A549 (cell line): Measurements from ENCODE around the gene JARID2.

Experiments used
- BHLHE40 ChIP-seq: IDR thresholded peaks from 2 replicates; pipeline ENCODE4 v1.6.1; 2012; ENCODE audit warnings: low read depth, low read length, inconsistent platforms
- ESRRA ChIP-seq: fragments of 150-350 bp; IDR thresholded peaks from 2 replicates; pipeline ENCODE4 v1.6.1; 2014; ENCODE audit warnings: mild to moderate bottlenecking, low read length, borderline replicate concordance
- PBX3 ChIP-seq: IDR thresholded peaks from 2 replicates; pipeline ENCODE4 v1.6.1; 2012
- POLR2A ChIP-seq: IDR thresholded peaks from 2 replicates; pipeline ENCODE4 v1.6.1; 2012; ENCODE audit warnings: mild to moderate bottlenecking, low read length
- RAD21 ChIP-seq, 2 experiments: fragments of >200 bp in 1 of 2; sonication (Bioruptor Twin) in 1 of 2; formaldehyde crosslinking in 1 of 2; IDR thresholded peaks in 1 of 2; conservative IDR thresholded peaks in 1 of 2; 2 replicates in 1 of 2; 3 replicates in 1 of 2; pipeline ENCODE4 v1.6.1; 2012 to 2018; ENCODE audit warnings: inconsistent platforms in 1 of 2
- TF ChIP-seq, protein P1 (sequence below): fragments of >200 bp; sonication (Bioruptor Twin); formaldehyde crosslinking; IDR thresholded peaks from 3 replicates; pipeline ENCODE4 v1.5.1; 2016
- TF ChIP-seq, protein P2 (sequence below): fragments of 200-600 bp; sonication (generic); IDR thresholded peaks from 2 replicates; pipeline ENCODE4 v1.6.1; 2016; ENCODE audit warnings: antibody characterized with exemption, mild to moderate bottlenecking, moderate library complexity

GRCh38 chr6:15316754-15317153 is 70.9 kb downstream of the JARID2 start:
- TF ChIP-seq POLR2A (no peak), PBX3 (no peak), BHLHE40 (no peak), RAD21 (conservative IDR thresholded peaks at IDR 0.05 in 1 of 2, IDR thresholded peaks at IDR 0.05 in 1 of 2) (no peak), ESRRA (no peak)
- TF ChIP-seq, protein P1, sequence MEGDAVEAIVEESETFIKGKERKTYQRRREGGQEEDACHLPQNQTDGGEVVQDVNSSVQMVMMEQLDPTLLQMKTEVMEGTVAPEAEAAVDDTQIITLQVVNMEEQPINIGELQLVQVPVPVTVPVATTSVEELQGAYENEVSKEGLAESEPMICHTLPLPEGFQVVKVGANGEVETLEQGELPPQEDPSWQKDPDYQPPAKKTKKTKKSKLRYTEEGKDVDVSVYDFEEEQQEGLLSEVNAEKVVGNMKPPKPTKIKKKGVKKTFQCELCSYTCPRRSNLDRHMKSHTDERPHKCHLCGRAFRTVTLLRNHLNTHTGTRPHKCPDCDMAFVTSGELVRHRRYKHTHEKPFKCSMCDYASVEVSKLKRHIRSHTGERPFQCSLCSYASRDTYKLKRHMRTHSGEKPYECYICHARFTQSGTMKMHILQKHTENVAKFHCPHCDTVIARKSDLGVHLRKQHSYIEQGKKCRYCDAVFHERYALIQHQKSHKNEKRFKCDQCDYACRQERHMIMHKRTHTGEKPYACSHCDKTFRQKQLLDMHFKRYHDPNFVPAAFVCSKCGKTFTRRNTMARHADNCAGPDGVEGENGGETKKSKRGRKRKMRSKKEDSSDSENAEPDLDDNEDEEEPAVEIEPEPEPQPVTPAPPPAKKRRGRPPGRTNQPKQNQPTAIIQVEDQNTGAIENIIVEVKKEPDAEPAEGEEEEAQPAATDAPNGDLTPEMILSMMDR = no peak
- TF ChIP-seq, protein P2, sequence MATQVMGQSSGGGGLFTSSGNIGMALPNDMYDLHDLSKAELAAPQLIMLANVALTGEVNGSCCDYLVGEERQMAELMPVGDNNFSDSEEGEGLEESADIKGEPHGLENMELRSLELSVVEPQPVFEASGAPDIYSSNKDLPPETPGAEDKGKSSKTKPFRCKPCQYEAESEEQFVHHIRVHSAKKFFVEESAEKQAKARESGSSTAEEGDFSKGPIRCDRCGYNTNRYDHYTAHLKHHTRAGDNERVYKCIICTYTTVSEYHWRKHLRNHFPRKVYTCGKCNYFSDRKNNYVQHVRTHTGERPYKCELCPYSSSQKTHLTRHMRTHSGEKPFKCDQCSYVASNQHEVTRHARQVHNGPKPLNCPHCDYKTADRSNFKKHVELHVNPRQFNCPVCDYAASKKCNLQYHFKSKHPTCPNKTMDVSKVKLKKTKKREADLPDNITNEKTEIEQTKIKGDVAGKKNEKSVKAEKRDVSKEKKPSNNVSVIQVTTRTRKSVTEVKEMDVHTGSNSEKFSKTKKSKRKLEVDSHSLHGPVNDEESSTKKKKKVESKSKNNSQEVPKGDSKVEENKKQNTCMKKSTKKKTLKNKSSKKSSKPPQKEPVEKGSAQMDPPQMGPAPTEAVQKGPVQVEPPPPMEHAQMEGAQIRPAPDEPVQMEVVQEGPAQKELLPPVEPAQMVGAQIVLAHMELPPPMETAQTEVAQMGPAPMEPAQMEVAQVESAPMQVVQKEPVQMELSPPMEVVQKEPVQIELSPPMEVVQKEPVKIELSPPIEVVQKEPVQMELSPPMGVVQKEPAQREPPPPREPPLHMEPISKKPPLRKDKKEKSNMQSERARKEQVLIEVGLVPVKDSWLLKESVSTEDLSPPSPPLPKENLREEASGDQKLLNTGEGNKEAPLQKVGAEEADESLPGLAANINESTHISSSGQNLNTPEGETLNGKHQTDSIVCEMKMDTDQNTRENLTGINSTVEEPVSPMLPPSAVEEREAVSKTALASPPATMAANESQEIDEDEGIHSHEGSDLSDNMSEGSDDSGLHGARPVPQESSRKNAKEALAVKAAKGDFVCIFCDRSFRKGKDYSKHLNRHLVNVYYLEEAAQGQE = no peak
